ENCODE measurements around the gene OR4D2. TPM values are rescaled to one million over a fixed set of nuclear protein-coding genes. Genes with fewer than 3 reads are reported as not detected.

The OR4D2 gene
- total and polyA plus RNA-seq, 2 of the 8 experiments (the other 6 are each of a cell fraction or from before 2014, with no cell fraction given), result not detected

DNA sequence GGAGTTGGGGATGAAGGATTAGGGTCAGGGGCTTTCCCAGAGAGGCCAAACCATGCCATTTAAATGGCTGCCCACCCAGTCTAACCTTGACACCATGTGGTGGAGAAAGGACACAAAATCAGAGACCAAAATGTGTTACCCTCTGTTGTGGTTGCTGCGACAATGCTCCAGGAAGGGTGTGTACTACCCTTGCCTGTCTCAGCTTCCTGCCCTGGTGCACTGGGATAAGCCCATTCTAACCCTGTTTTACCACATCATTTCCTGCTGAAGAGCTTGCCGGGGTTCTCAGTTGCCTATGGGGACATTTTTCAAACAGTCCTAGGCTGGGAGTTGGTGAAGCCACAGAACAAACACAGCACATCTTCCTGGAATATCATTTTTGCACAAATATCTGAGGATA lies 13.7 kb upstream of the OR4D2 start:
- Histone ChIP-seq H4K5ac (ENCODE audit: insufficient read length, low read depth, low read length) (no peak overlapping the region), H3K9me3 (ENCODE audit: insufficient read depth in 2 of 2, low read depth in 1 of 2, low read length in 1 of 2) (no peaks in the 10 kb centered on the region), H2BK12ac (ENCODE audit: low read depth, low read length) (no peak overlapping the region), H2AFZ (ENCODE audit: low read length) (no peak overlapping the region), H2BK20ac (ENCODE audit: low read length) (no peak overlapping the region), H3K36me3 (ENCODE audit: control insufficient read depth in 2 of 4, insufficient read depth in 4 of 4, low read length in 3 of 4) (no peaks in the 10 kb centered on the region), H2BK120ac (replicated peaks; ENCODE audit: low read depth, low read length) (no peak overlapping the region), H3K14ac (ENCODE audit: insufficient read length) (no peak overlapping the region), H3K23me2 (ENCODE audit: low read depth, low read length) (peaks cover 9% of the 10 kb centered on the region), H3K79me1 (ENCODE audit: low read depth, low read length) (no peaks in the 10 kb centered on the region), H3K79me2 (ENCODE audit: control insufficient read depth in 1 of 2, insufficient read depth in 2 of 2, low read length in 2 of 2) (no peaks in the 10 kb centered on the region), H2AK5ac (ENCODE audit: low read depth, low read length) (no peak overlapping the region), H4K20me1 (replicated peaks in 1 of 2; ENCODE audit: control insufficient read depth in 1 of 2, insufficient read depth in 2 of 2, low read length in 2 of 2) (no peaks in the 10 kb centered on the region), H3K56ac (replicated peaks; ENCODE audit: insufficient read length, low read depth, low read length) (no peak overlapping the region), H4K8ac (ENCODE audit: extremely low read depth, insufficient read depth, low read length) (no peak overlapping the region), H3K4me3 (ENCODE audit: extremely low read depth in 1 of 4, insufficient read depth in 2 of 4, low read depth in 3 of 4, low read length in 4 of 4) (no peak overlapping the region), H4K91ac (replicated peaks; ENCODE audit: insufficient read length, low read length) (no peak overlapping the region), H3K4me1 (replicated peaks in 1 of 4; ENCODE audit: control insufficient read depth in 3 of 4, insufficient read depth in 4 of 4, low read length in 3 of 4) (peaks cover 0 to 10% (median 2%) of the 10 kb centered on the region in 4 experiments; a peak in 3 of 7 replicates), H3K27ac (ENCODE audit: low read depth, low read length) (no peak overlapping the region), H3K4ac (replicated peaks; ENCODE audit: insufficient read length, low read depth, low read length) (no peak overlapping the region), H2BK15ac (ENCODE audit: low read length) (no peak overlapping the region), H2BK5ac (ENCODE audit: low read depth, low read length) (no peak overlapping the region), H3K9ac (replicated peaks in 1 of 4; ENCODE audit: extremely low read depth in 1 of 4, low read depth in 3 of 4, low read length in 3 of 4) (no peak overlapping the region), H3K23ac (ENCODE audit: insufficient read length) (no peak overlapping the region), H3K27me3 (replicated peaks in 1 of 4; ENCODE audit: control insufficient read depth in 3 of 4, extremely low read depth in 1 of 4, insufficient read depth in 3 of 4, low read length in 3 of 4) (peaks cover 0 to 12% (median 5%) of the 10 kb centered on the region in 4 experiments; a peak in 5 of 7 replicates), H3K18ac (ENCODE audit: extremely low read depth, low read length) (no peak overlapping the region), H3K4me2 (ENCODE audit: insufficient read depth in 1 of 2, low read depth in 2 of 2, low read length in 2 of 2) (no peak overlapping the region)
- DNase-seq (ENCODE audit: low read depth in 1 of 2, low spot score in 2 of 2) (no peak), FAIRE-seq (no peak)
- WGBS, 2 experiments (ENCODE audit: extremely low coverage in 1 of 2, insufficient coverage in 1 of 2, insufficient read length in 1 of 2, insufficient replicate concordance in 2 of 2, low coverage in 1 of 2, low lambda C conversion rate in 2 of 2, missing lambda C conversion rate in 1 of 2), result 88% methylated on average over 2 of the region's 2 CpGs; no CpG with 5 or more reads in 1 of the 2 experiments
- ChIA-PET CTCF (ENCODE audit: partially characterized antibody) (interaction anchor here (0.8 to 1.8 kb wide), 3 partner anchors 17 to 39 kb away, joined by 3 to 9 read pairs (median 3); no protein-coding TSS in a partner anchor), POLR2A (ENCODE audit: partially characterized antibody) (no interaction called here)
- TF ChIP-seq FOSL1 (IDR thresholded peaks at IDR 0.05; ENCODE audit: insufficient read depth, low read depth, low read length), result no peak
- TF ChIP-seq, protein P1, sequence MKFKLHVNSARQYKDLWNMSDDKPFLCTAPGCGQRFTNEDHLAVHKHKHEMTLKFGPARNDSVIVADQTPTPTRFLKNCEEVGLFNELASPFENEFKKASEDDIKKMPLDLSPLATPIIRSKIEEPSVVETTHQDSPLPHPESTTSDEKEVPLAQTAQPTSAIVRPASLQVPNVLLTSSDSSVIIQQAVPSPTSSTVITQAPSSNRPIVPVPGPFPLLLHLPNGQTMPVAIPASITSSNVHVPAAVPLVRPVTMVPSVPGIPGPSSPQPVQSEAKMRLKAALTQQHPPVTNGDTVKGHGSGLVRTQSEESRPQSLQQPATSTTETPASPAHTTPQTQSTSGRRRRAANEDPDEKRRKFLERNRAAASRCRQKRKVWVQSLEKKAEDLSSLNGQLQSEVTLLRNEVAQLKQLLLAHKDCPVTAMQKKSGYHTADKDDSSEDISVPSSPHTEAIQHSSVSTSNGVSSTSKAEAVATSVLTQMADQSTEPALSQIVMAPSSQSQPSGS (IDR thresholded peaks at IDR 0.05; ENCODE audit: low read length), result no peak
- TF ChIP-seq TEAD4 (IDR thresholded peaks at IDR 0.05; ENCODE audit: low read depth, low read length), result no peak
- TF ChIP-seq SP4 (IDR thresholded peaks at IDR 0.05; ENCODE audit: low read length), result no peak
- no peak for TF ChIP-seq RNF2 (IDR thresholded peaks at IDR 0.05; ENCODE audit: borderline replicate concordance, low read depth, low read length, missing control alignments, poor library complexity, severe bottlenecking)
- no peak for TF ChIP-seq SUZ12 (IDR thresholded peaks at IDR 0.05; ENCODE audit: low read length)
- TF ChIP-seq KDM5A (IDR thresholded peaks at IDR 0.05; ENCODE audit: low read length), result no peak
- TF ChIP-seq SAP30 (IDR thresholded peaks at IDR 0.05; ENCODE audit: insufficient read depth, insufficient replicate concordance, low read length), result no peak
- no peak for TF ChIP-seq EP300 (IDR thresholded peaks at IDR 0.05; ENCODE audit: borderline replicate concordance in 1 of 2, low read depth in 2 of 2, low read length in 2 of 2)
- TF ChIP-seq SIN3A (conservative IDR thresholded peaks at IDR 0.05 in 1 of 2, IDR thresholded peaks at IDR 0.05 in 1 of 2; ENCODE audit: low read depth in 1 of 2, low read length in 2 of 2), result no peak
- no peak for TF ChIP-seq JUN (IDR thresholded peaks at IDR 0.05; ENCODE audit: low read depth, low read length)
